ENCODE measurements around the gene ZSCAN30. TPM values are rescaled to one million over a fixed set of nuclear protein-coding genes. Genes with fewer than 3 reads are reported as not detected.

ZSCAN30 gene
- total and polyA plus RNA-seq, 2 of the 13 experiments (the other 11 are each of a cell fraction or from before 2014, with no cell fraction given) = 7.4 to 7.7 TPM

DNA sequence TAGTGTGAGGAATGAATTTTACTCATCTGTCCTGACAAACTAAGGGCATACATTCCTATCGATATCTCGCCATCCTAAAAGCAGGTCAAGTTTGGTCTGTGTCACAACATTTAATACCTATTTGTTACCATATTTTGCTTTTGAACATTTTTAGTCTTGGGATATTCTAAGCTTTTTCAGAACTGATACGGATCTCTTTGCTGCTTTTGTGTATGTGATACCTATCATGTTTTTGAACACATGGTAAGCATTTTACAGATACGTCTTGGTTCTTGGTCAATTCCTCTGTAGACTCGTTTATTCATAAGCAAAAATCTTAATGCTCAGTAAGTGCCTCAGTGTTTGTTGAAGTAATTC is 48.6 kb downstream of the ZSCAN30 start (continued):
- TF ChIP-seq TGIF2 (CRISPR knock-in tag; IDR thresholded peaks at IDR 0.05) (no peak), MIER2 (CRISPR knock-in tag; IDR thresholded peaks at IDR 0.05) (no peak), NR2F6 (IDR thresholded peaks at IDR 0.05) (peak; percentile 35; the same call in 1 of the 2 replicates), NR2F6 (CRISPR knock-in tag; IDR thresholded peaks at IDR 0.05) (no peak), CBX2 (IDR thresholded peaks at IDR 0.05; ENCODE audit: low read depth, low read length) (no peak), CBX2 (CRISPR knock-in tag; IDR thresholded peaks at IDR 0.05; ENCODE audit: low read depth) (no peak), HMG20A (CRISPR knock-in tag; IDR thresholded peaks at IDR 0.05; ENCODE audit: borderline replicate concordance) (no peak), CBX1 (IDR thresholded peaks at IDR 0.05; ENCODE audit: low read depth) (no peak), SIX1 (CRISPR knock-in tag; IDR thresholded peaks at IDR 0.05; ENCODE audit: borderline replicate concordance) (0 out of 2 replicates have a peak, but pooled peaks have one; percentile 26), ZNF501 (CRISPR knock-in tag; IDR thresholded peaks at IDR 0.05) (no peak), MTA1 (CRISPR knock-in tag; IDR thresholded peaks at IDR 0.05; ENCODE audit: borderline replicate concordance) (no peak), KDM5A (IDR thresholded peaks at IDR 0.05; ENCODE audit: borderline replicate concordance, low read length) (no peak)
- TF ChIP-seq, protein P1, sequence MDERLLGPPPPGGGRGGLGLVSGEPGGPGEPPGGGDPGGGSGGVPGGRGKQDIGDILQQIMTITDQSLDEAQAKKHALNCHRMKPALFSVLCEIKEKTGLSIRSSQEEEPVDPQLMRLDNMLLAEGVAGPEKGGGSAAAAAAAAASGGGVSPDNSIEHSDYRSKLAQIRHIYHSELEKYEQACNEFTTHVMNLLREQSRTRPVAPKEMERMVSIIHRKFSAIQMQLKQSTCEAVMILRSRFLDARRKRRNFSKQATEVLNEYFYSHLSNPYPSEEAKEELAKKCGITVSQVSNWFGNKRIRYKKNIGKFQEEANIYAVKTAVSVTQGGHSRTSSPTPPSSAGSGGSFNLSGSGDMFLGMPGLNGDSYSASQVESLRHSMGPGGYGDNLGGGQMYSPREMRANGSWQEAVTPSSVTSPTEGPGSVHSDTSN (CRISPR knock-in tag; IDR thresholded peaks at IDR 0.05) = no peak

DNA sequence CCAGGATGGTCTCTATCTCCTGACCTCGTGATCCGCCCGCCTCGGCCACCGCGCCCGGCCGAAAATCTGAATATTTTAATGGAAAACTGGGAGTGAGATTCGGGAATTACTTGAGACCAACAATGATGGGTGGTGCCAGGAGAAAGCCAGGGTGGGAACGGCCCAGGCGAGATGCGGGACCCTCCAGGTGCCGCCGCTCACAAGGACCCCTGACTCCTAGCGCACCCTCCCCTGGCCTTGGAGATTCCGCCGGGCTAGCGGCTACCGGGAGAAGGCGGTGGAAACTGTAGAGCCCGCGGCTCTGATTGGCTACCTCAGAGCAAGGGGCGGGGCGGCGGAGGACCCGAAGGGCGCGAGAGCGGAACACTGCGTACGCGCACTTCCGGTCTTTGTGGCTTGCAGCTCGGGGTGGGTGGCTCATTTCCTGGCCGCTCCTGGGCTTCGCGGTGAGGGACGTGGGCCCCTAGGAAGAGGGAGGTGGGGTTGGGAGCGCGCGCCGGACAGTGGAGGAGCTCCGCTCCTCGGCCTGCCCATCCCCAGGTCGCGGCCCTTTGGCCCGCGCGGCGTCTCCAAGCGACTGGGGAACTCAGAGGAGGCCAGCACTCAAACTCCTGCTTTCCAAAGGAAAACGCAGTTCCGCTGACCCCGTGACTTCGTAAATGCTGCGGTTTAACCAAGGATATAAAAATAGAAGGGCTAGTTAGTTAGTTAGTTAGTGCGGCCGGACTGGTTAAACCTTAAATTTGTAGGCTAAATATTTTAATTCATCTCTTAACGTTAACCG is 49.2 kb downstream of the ZSCAN30 start, which contains the start of gene ZNF397:
ZNF397 (plus strand) TSS at position 371 of the 784 bp plus-strand sequence. CDS start 1,437 bp downstream, outside the sequence.
- H3K4me3 ChIP-seq (replicated peaks in 1 of 3; ENCODE audit: insufficient read depth in 1 of 3, low read depth in 2 of 3, low read length in 3 of 3) = peak within 1 kb of the TSS; percentile 74 to 89 (median 79)
- WGBS (ENCODE audit: low lambda C conversion rate) = 2% methylated on average over 32 of the region's 60 CpGs
- peak within 1 kb of the TSS; percentile 77 for H3K9ac ChIP-seq (ENCODE audit: insufficient read depth, low read depth, low read length)
- H3K4me2 ChIP-seq (ENCODE audit: low read depth, low read length) = peak within 1 kb of the TSS; percentile 99
- intact Hi-C loops (cut with micrococcal nuclease; ENCODE audit: unreplicated experiment) (loop anchor here (1.0 to 2.0 kb wide), 2 partner anchors 50 to 104 kb away; partner anchors contain the start of gene ZSCAN30), in situ Hi-C loops (cut with HindIII; ENCODE audit: extremely low pct_ligation_motif_present, low pct_unique_long_range_greater_than_20kb) (no loop called here)
- H3K27ac ChIP-seq (ENCODE audit: extremely low read length, insufficient read depth, low read length) = peak within 1 kb of the TSS; percentile 88
- ChIA-PET CTCF (ENCODE audit: low intra/inter-chr PET ratio, low total read pairs) (no interaction called here), POLR2A (interaction anchor here (0.7 to 2.8 kb wide), 12 partner anchors 9 to 121 kb away, joined by 3 to 44 read pairs (median 5); partner anchors contain the start of genes ZNF24 and ZSCAN30)
- peaks cover 0 to 19% of the 10 kb centered on the region in 2 experiments; a peak in 3 of 5 replicates for H3K36me3 ChIP-seq (replicated peaks in 1 of 2; ENCODE audit: control insufficient read depth in 1 of 2, insufficient read depth in 2 of 2, low read length in 2 of 2)
- H4K20me1 ChIP-seq (ENCODE audit: insufficient read depth, low read length) = no peaks in the 10 kb centered on the region
- no peaks in the 10 kb centered on the region for H3K9me3 ChIP-seq (ENCODE audit: low read length)
- no TSS peak for BruUV-seq (replicated peaks)
- peak within 1 kb of the TSS; percentile 87 for H2AFZ ChIP-seq (ENCODE audit: low read length)
- peaks cover 10% of the 10 kb centered on the region for H3K4me1 ChIP-seq (ENCODE audit: insufficient read depth, low read length)
- DNase-seq (ENCODE audit: low spot score) (peak; percentile 94), FAIRE-seq (peak; percentile 85), ATAC-seq (peak; percentile 99)
- H3K79me2 ChIP-seq (ENCODE audit: insufficient read depth, low read length) = no peaks in the 10 kb centered on the region
- H3K27me3 ChIP-seq (ENCODE audit: control insufficient read depth in 1 of 2, insufficient read depth in 2 of 2, low read length in 2 of 2) = no peaks in the 10 kb centered on the region; a peak in 1 of 5 replicates
- TF ChIP-seq XBP1 (CRISPR knock-in tag; IDR thresholded peaks at IDR 0.05) (no peak), ATM (IDR thresholded peaks at IDR 0.05; ENCODE audit: borderline replicate concordance) (no peak), FOXA1 (IDR thresholded peaks at IDR 0.05) (no peak), FOXA1 (CRISPR knock-in tag; IDR thresholded peaks at IDR 0.05) (no peak), ZNF451 (CRISPR knock-in tag; IDR thresholded peaks at IDR 0.05) (no peak; the same call in 1 of the 2 replicates), TEAD2 (CRISPR knock-in tag; IDR thresholded peaks at IDR 0.05) (no peak), NFKBIZ (CRISPR knock-in tag; IDR thresholded peaks at IDR 0.05) (peak; percentile 52; the same call in 1 of the 2 replicates), EP300 (IDR thresholded peaks at IDR 0.05; ENCODE audit: low read depth in 2 of 2, low read length in 2 of 2) (0 out of 4 replicates have a peak, but pooled peaks of 1 of the 2 experiments have one; percentile 5), EP300 (CRISPR knock-in tag; IDR thresholded peaks at IDR 0.05; ENCODE audit: borderline replicate concordance) (peak; percentile 40; the same call in 1 of the 2 replicates), CENPX (CRISPR knock-in tag; IDR thresholded peaks at IDR 0.05) (no peak)
- TF ChIP-seq, protein P2, sequence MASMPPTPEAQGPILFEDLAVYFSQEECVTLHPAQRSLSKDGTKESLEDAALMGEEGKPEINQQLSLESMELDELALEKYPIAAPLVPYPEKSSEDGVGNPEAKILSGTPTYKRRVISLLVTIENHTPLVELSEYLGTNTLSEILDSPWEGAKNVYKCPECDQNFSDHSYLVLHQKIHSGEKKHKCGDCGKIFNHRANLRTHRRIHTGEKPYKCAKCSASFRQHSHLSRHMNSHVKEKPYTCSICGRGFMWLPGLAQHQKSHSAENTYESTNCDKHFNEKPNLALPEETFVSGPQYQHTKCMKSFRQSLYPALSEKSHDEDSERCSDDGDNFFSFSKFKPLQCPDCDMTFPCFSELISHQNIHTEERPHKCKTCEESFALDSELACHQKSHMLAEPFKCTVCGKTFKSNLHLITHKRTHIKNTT (CRISPR knock-in tag; IDR thresholded peaks at IDR 0.05) = no peak

Data from HepG2 (cell line).